ENCODE results near the gene UNC5C.

Gene UNC5C

GRCh38 chr4:95232358-95233156 lies 316.2 kb downstream of the UNC5C start:
- CTCF ChIA-PET = no interaction called here
- Mint-ChIP-seq H3K27ac (no peak overlapping the region), H3K9me3 (no peaks in the 10 kb centered on the region), H3K4me1 (peaks cover 4% of the 10 kb centered on the region), H3K27me3 (no peaks in the 10 kb centered on the region), H3K36me3 (no peaks in the 10 kb centered on the region), H3K4me3 (no peak overlapping the region)
- DNase-seq = no peak

GRCh38 chr4:95231681-95232080 lies 317.1 kb downstream of the UNC5C start:
- no peaks in the 10 kb centered on the region for H3K27me3 Mint-ChIP-seq
- no peaks in the 10 kb centered on the region for H3K36me3 Mint-ChIP-seq
- H3K4me3 Mint-ChIP-seq = no peak overlapping the region
- DNase-seq = no peak
- no peak overlapping the region for H3K27ac Mint-ChIP-seq
- peaks cover 4% of the 10 kb centered on the region for H3K4me1 Mint-ChIP-seq
- no peaks in the 10 kb centered on the region for H3K9me3 Mint-ChIP-seq
- CTCF ChIA-PET = no interaction called here

GRCh38 chr4:95225849-95226248 lies 322.9 kb downstream of the UNC5C start:
- CTCF ChIA-PET = no interaction called here
- Mint-ChIP-seq H3K4me1 (no peaks in the 10 kb centered on the region), H3K27me3 (no peaks in the 10 kb centered on the region), H3K9me3 (no peaks in the 10 kb centered on the region), H3K36me3 (no peaks in the 10 kb centered on the region), H3K27ac (no peak overlapping the region), H3K4me3 (no peak overlapping the region)
- DNase-seq = no peak

GRCh38 chr4:95224402-95224801 lies 324.4 kb downstream of the UNC5C start:
- no peak overlapping the region for H3K27ac Mint-ChIP-seq
- no peaks in the 10 kb centered on the region for H3K36me3 Mint-ChIP-seq
- CTCF ChIA-PET = no interaction called here
- no peaks in the 10 kb centered on the region for H3K9me3 Mint-ChIP-seq
- H3K27me3 Mint-ChIP-seq = no peaks in the 10 kb centered on the region
- no peaks in the 10 kb centered on the region for H3K4me1 Mint-ChIP-seq
- no peak for DNase-seq
- H3K4me3 Mint-ChIP-seq = no peak overlapping the region

- no peaks in the 10 kb centered on the region for H3K36me3 Mint-ChIP-seq
- H3K4me1 Mint-ChIP-seq = no peaks in the 10 kb centered on the region
- H3K27me3 Mint-ChIP-seq = no peaks in the 10 kb centered on the region
- no peak for DNase-seq
- no peak overlapping the region for H3K27ac Mint-ChIP-seq
- H3K4me3 Mint-ChIP-seq = no peak overlapping the region
- CTCF ChIA-PET = no interaction called here
- no peaks in the 10 kb centered on the region for H3K9me3 Mint-ChIP-seq
These were observed 328.3 kb downstream of the UNC5C start for GRCh38 chr4:95220205-95221175.

- Mint-ChIP-seq H3K27me3 (no peaks in the 10 kb centered on the region), H3K4me3 (no peak overlapping the region), H3K4me1 (no peaks in the 10 kb centered on the region), H3K9me3 (no peaks in the 10 kb centered on the region), H3K27ac (no peak overlapping the region), H3K36me3 (no peaks in the 10 kb centered on the region)
- CTCF ChIA-PET = no interaction called here
- DNase-seq = no peak
These were observed 329.7 kb downstream of the UNC5C start for GRCh38 chr4:95219109-95219508.

GRCh38 chr4:95217197-95217596 lies 331.6 kb downstream of the UNC5C start:
- no peaks in the 10 kb centered on the region for H3K4me1 Mint-ChIP-seq
- H3K4me3 Mint-ChIP-seq = no peak overlapping the region
- CTCF ChIA-PET = no interaction called here
- DNase-seq = no peak
- peaks cover 4% of the 10 kb centered on the region for H3K27me3 Mint-ChIP-seq
- H3K9me3 Mint-ChIP-seq = no peaks in the 10 kb centered on the region
- H3K27ac Mint-ChIP-seq = no peak overlapping the region
- no peaks in the 10 kb centered on the region for H3K36me3 Mint-ChIP-seq

GRCh38 chr4:95216636-95217035 lies 332.1 kb downstream of the UNC5C start:
- Mint-ChIP-seq H3K27me3 (peaks cover 4% of the 10 kb centered on the region), H3K36me3 (no peaks in the 10 kb centered on the region), H3K27ac (no peak overlapping the region), H3K4me1 (no peaks in the 10 kb centered on the region), H3K4me3 (no peak overlapping the region), H3K9me3 (no peaks in the 10 kb centered on the region)
- CTCF ChIA-PET = no interaction called here
- DNase-seq = no peak

GRCh38 chr4:95215991-95216605 lies 332.7 kb downstream of the UNC5C start:
- no peaks in the 10 kb centered on the region for H3K9me3 Mint-ChIP-seq
- H3K4me3 Mint-ChIP-seq = no peak overlapping the region
- H3K4me1 Mint-ChIP-seq = no peaks in the 10 kb centered on the region
- CTCF ChIA-PET = no interaction called here
- peaks cover 4% of the 10 kb centered on the region for H3K27me3 Mint-ChIP-seq
- no peak overlapping the region for H3K27ac Mint-ChIP-seq
- no peak for DNase-seq
- no peaks in the 10 kb centered on the region for H3K36me3 Mint-ChIP-seq

- CTCF ChIA-PET = no interaction called here
- H3K27ac Mint-ChIP-seq = no peak overlapping the region
- no peak overlapping the region for H3K4me3 Mint-ChIP-seq
- H3K27me3 Mint-ChIP-seq = peaks cover 5% of the 10 kb centered on the region
- DNase-seq = no peak
- no peaks in the 10 kb centered on the region for H3K4me1 Mint-ChIP-seq
- H3K36me3 Mint-ChIP-seq = no peaks in the 10 kb centered on the region
- no peaks in the 10 kb centered on the region for H3K9me3 Mint-ChIP-seq
These were observed 333.7 kb downstream of the UNC5C start for GRCh38 chr4:95215043-95215442.

GRCh38 chr4:95214408-95214807 lies 334.4 kb downstream of the UNC5C start:
- Mint-ChIP-seq H3K36me3 (no peaks in the 10 kb centered on the region), H3K27ac (no peak overlapping the region), H3K27me3 (peaks cover 8% of the 10 kb centered on the region), H3K9me3 (no peaks in the 10 kb centered on the region), H3K4me1 (no peaks in the 10 kb centered on the region), H3K4me3 (no peak overlapping the region)
- CTCF ChIA-PET = no interaction called here
- no peak for DNase-seq

GRCh38 chr4:95213366-95213765 lies 335.4 kb downstream of the UNC5C start:
- Mint-ChIP-seq H3K4me3 (no peak overlapping the region), H3K27ac (no peak overlapping the region), H3K4me1 (no peaks in the 10 kb centered on the region), H3K27me3 (peaks cover 8% of the 10 kb centered on the region), H3K9me3 (no peaks in the 10 kb centered on the region), H3K36me3 (no peaks in the 10 kb centered on the region)
- CTCF ChIA-PET = no interaction called here
- DNase-seq = no peak

- Mint-ChIP-seq H3K4me1 (no peaks in the 10 kb centered on the region), H3K4me3 (no peak overlapping the region), H3K27ac (no peak overlapping the region), H3K36me3 (no peaks in the 10 kb centered on the region), H3K9me3 (no peaks in the 10 kb centered on the region), H3K27me3 (peaks cover 8% of the 10 kb centered on the region)
- no peak for DNase-seq
- CTCF ChIA-PET = no interaction called here
These were observed 336.1 kb downstream of the UNC5C start for GRCh38 chr4:95212692-95213091.

GRCh38 chr4:95209927-95210326 lies 338.8 kb downstream of the UNC5C start:
- Mint-ChIP-seq H3K4me3 (no peak overlapping the region), H3K27me3 (peaks cover 13% of the 10 kb centered on the region), H3K9me3 (no peaks in the 10 kb centered on the region), H3K27ac (no peak overlapping the region), H3K4me1 (no peaks in the 10 kb centered on the region), H3K36me3 (no peaks in the 10 kb centered on the region)
- CTCF ChIA-PET = no interaction called here
- DNase-seq = no peak
